ENCODE results near the gene REG3G.

Gene REG3G

GRCh38 chr2:79025421-79025820 lies at the start of gene REG3G:
Gene REG3G (plus strand): TSS chr2:79025702. CDS start chr2:79026094, 392 bp downstream.
- DNase-seq = no peak

GRCh38 chr2:78977661-78978145 lies 47.8 kb upstream of the REG3G start:
- no peak for DNase-seq

GRCh38 chr2:78978340-78978739 lies 47.2 kb upstream of the REG3G start:
- DNase-seq = no peak

GRCh38 chr2:78979380-78980151 lies 45.9 kb upstream of the REG3G start:
- DNase-seq = peak; percentile 57

- no peak for DNase-seq
These were observed 45.4 kb upstream of the REG3G start for GRCh38 chr2:78980152-78980465.

GRCh38 chr2:78980871-78981270 lies 44.6 kb upstream of the REG3G start:
- DNase-seq = no peak

GRCh38 chr2:78982638-78983330 lies 42.7 kb upstream of the REG3G start:
- no peak for DNase-seq

GRCh38 chr2:78984386-78984785 lies 41.1 kb upstream of the REG3G start:
- DNase-seq = no peak

GRCh38 chr2:78985558-78985957 lies 39.9 kb upstream of the REG3G start:
- no peak for DNase-seq

- DNase-seq = no peak
These were observed 36.5 kb upstream of the REG3G start for GRCh38 chr2:78989051-78989450.

GRCh38 chr2:78992451-78992806 lies 33.1 kb upstream of the REG3G start:
- DNase-seq = no peak

GRCh38 chr2:78992807-78993517 lies 32.5 kb upstream of the REG3G start:
- DNase-seq = no peak

- DNase-seq = no peak
These were observed 31.9 kb upstream of the REG3G start for GRCh38 chr2:78993518-78994148.

GRCh38 chr2:78994789-78995188 lies 30.7 kb upstream of the REG3G start:
- no peak for DNase-seq

GRCh38 chr2:78999406-78999805 lies 26.1 kb upstream of the REG3G start:
- DNase-seq = no peak

- DNase-seq = no peak
These were observed 25.4 kb upstream of the REG3G start for GRCh38 chr2:79000008-79000576.

GRCh38 chr2:79001285-79001684 lies 24.2 kb upstream of the REG3G start:
- DNase-seq = no peak

GRCh38 chr2:79004680-79005079 lies 20.8 kb upstream of the REG3G start:
- no peak for DNase-seq

- no peak for DNase-seq
These were observed 20.3 kb upstream of the REG3G start for GRCh38 chr2:79005216-79005615.

GRCh38 chr2:79009388-79009787 lies 16.1 kb upstream of the REG3G start:
- DNase-seq = no peak

- no peak for DNase-seq
These were observed 14.0 kb upstream of the REG3G start for GRCh38 chr2:79011496-79011895.

- DNase-seq = no peak
These were observed 11.9 kb upstream of the REG3G start for GRCh38 chr2:79013629-79014028.

- no peak for DNase-seq
These were observed 9.2 kb upstream of the REG3G start for GRCh38 chr2:79016342-79016741.

Measured in kidney glomerular epithelial cell (primary cell).